NCI-H1092 (cell line): ENCODE measurements around the gene STXBP6.

Experiments used
- DNase-seq: peaks from one replicate; lab custom pipeline; 2025; lab: John Stamatoyannopoulos, UW

The STXBP6 gene

DNA sequence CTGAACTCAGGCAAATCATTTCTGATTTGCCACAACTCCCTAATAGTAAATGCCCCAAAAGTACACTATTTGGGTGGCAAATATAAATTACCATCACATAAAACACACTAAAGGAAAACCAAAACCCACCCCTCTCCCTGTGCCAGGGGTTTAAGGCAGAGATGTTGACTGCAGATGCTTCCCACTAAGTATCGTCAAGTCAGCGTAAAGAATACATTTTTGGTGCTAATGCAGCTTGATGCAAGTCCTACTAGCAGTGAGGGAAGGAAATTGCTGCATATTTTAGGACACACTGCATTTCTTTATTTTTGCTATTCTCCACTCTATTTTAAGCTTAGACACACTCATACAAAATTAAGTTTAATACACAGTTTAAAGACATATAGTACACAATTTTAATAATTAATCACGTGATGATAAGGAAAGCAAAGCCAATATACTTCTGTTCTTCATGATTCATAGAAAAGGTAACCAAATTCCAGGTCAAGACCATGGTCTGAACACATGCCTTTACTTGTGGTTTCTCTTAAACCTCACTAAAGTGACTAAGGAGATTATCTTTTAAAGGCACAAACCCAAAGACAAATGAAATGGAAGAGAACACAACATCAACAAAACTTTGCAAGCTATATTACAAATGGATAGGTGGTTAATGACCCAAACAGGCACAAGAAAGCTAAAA, 162.2 kb downstream of the STXBP6 start:
- no peak for DNase-seq

- no peak for DNase-seq
These were observed 164.5 kb downstream of the STXBP6 start for GRCh38 chr14:24885410-24885913.

GRCh38 chr14:24883576-24883975, 166.4 kb downstream of the STXBP6 start:
- no peak for DNase-seq

DNA sequence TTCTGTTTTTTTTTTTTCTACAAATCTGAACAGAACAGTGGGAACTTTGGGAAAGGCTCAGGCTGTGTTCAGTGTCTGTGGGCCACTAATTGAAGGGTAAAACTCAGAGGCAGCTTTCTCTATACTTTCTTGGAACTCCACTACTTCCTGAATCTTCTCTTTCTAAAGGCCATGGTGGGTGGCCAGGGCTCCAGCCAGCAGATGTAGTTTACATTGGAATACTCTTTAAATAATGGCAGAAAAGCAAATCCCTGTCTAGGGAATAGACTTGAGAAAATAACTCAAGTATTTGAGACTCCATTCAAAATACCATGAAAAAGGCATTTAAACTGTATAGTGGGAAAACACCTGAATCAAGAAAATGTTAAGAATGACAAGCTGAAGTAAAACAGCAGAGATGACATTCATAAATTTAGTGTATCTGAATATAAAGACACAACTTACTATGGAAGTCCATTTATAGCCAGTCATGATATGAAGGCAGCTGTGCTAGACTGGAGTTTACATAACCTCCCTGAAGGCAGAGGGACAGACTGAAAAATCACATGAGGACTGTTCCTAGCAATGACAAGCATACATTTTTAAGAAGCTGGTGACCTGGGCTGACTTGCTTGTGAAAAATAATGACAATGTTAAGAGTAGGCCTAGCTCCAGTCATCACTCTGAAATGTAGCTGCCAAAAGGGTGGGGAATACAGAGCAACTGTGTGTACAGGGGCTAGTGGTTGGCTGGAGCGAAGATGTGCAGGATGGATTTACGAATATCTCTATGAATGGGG, 168.6 kb downstream of the STXBP6 start:
- no peak for DNase-seq

DNA sequence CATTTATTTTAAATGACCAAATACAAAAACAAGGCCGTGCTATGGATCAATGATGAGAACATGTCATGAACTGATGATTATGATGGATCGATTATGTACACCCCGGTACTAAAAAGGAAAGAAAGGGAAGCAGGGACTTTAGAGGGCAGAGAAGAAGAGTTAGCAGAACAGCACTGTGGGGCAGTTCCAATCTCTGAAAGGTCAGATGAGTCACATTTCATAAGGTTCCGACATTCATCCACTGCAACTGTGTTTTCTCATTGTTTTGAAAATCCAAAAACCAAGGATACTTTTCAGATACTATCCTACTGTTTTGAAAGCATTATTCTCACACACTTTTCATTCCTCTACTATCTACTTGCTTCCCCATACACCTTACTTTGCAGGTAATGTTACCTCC, 169.3 kb downstream of the STXBP6 start:
- DNase-seq, result no peak

GRCh38 chr14:24879661-24880386, 170.1 kb downstream of the STXBP6 start:
- no peak for DNase-seq

GRCh38 chr14:24876996-24877395, 173.0 kb downstream of the STXBP6 start:
- no peak for DNase-seq

- DNase-seq, result no peak
These were observed 173.7 kb downstream of the STXBP6 start for GRCh38 chr14:24875991-24876878.

DNA sequence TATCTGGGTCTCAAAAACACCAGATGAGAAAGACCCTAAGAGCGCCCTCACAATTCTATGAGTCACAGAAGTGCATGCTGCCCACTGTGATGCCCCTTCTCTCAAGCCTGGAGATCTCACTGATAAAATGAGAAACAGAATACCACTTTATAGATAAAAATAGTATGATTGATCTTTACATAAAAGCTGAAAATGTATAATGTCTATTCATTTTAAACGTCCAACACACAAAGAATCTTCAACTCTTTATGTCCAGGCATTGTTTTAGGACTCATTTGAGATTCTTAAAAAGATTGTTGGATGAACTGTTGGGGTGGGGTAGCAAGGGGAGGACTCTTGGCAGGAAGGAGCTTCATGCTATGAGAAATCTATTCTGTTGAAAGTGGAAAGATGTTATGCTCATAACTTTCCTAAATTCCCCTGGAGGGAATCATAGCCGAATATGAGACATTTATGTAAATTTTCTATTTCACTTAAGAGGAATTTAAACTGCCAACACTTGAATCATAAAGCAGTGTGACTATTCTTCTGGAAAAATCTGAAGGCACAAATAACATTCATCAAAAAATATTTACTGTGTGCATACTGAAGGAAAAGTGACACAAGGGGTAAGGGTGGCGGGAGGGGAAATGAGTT, 174.6 kb downstream of the STXBP6 start:
- no peak for DNase-seq

DNA sequence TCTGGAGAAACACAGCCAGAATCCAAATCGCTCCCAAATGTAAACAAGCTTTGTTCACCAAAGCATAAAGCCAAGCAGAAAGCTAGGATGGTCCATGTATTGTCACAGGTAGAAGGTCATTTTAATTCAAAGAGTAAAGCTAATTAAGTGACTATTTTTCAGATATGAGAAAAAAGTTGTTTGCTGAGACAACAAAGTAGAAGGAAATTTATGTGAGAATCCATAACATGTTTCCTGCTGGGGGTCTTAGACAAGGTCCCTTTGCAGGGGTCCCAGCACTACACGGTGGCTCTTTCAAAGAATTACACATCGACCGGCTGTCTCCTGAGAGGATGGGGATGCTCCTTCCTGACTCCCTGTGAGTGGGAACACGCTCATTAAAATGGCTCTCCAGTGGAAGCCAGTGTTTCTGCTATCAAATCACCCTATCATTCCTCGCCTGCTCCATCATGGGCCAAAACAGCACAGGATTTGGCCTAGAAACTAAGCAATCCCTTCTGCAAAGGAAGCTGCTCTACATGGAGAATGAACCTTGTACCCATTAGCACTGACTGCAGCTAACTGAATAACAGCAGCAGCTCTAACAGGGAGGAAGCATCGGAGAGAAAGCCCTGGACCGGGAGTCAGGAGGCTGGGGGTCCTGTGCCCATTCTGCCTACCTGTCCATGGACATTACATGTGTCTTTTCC, 175.3 kb downstream of the STXBP6 start:
- no peak for DNase-seq

DNA sequence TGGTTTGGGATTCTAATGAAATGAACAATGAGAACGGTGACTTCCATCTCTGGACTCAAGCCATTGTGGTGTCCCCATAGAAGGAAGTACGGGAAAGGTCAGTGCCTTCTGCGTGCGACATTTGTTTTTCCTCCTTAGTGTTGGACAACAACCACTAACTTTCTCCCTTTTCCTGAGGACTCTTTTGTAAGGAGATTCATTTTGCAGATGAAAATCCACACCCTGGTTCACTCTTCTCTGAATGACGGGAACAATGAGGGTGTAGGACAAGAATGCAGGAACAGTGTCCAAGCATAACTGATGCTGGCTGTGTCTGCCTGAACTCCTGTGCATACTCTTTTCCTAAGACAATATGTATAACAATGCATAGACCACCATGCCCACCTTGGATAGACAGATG, 176.4 kb downstream of the STXBP6 start:
- no peak for DNase-seq

- no peak for DNase-seq
These were observed 178.8 kb downstream of the STXBP6 start for GRCh38 chr14:24870949-24871701.

DNA sequence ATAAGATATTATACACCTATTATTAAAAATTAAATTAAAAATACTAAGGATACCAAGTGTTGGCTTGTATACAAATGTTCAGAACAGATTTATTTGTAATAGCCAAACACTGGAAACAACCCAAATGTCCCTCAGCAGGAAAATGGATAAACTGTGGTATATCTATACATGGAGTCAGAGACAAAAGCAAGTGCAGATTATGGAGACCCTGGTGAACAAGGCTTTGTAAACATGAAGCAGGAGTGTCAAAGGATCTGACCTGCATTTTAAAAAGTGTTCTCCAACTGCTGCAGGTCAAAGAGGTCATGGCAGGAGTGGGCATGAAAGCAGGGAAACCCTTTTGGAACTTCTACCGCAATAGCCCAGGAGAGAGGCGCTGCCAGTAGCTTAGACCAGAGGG, 181.6 kb downstream of the STXBP6 start:
- DNase-seq, result no peak

DNA sequence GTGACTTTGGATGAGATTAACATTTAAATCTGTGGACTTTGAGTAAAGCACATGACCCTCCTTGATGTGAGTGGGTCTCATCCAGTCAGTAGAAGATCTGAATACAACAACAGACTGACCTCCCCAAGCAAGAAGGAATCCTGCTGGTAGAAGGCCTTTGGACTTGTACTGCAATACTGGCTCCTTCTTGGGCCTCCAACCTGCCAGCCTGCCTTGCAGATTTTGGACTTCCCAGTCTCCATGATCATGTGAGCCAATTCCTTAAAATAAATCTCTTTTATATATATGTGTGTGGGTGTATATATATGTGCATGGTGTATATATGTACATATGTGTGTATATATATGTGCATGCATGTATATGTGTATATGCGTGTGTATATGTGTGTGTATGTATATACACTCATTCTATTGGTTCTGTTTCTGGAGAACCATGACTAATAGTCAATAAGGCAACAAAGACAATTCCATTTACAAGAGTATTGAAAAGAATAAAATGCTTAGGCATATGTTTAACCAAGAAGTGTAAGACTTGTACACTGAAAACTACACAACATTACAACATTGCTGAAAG, 183.8 kb downstream of the STXBP6 start:
- DNase-seq, result no peak

GRCh38 chr14:24863968-24864684, 185.8 kb downstream of the STXBP6 start:
- no peak for DNase-seq

- no peak for DNase-seq
These were observed 188.8 kb downstream of the STXBP6 start for GRCh38 chr14:24861083-24861630.

DNA sequence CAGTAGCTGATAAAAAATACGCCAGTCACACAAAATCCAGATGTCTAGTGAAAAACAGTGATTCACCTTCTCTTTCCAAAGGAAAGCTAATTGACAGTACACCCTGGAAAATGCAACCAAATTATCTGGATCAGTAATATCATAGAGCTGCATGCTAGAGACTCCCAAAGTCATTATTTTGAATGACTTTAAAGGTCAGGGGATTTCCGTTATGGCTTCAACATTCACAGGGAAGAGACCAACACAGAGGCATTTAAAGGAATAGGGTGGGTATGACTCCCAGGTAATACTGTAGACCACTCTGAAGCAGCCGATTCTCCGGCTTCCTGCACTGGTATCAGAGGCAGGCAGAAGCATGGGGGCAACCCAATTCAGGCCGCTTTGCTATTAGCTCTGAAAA, 190.4 kb downstream of the STXBP6 start:
- DNase-seq, result no peak

DNA sequence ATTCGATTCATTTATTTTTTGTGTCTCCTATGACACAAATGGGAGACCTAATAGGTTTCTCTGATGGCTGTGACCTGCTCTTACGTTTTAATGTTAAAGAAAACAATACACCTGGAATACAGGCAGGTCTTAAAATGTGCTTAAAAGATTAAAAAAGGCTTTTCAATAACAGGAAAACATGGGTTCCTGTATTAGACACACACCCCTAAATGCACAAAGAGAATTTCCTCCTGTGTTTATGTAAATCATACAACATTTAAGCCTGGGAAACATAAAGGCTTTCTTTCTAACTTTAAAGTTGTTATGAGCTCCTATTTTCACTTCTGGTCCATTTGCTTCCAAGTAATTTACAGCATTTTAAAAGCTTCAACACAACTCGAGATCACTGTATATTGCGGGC, 191.3 kb downstream of the STXBP6 start:
- DNase-seq, result no peak

- DNase-seq, result no peak
These were observed 191.9 kb downstream of the STXBP6 start for GRCh38 chr14:24858052-24858451.
